ENCODE measurements around the gene TMEM72. TPM values are rescaled to one million over a fixed set of nuclear protein-coding genes. Genes with fewer than 3 reads are reported as not detected.

TMEM72 gene
- total and polyA plus RNA-seq, 5 donors from 2014 or later = not detected

DNA sequence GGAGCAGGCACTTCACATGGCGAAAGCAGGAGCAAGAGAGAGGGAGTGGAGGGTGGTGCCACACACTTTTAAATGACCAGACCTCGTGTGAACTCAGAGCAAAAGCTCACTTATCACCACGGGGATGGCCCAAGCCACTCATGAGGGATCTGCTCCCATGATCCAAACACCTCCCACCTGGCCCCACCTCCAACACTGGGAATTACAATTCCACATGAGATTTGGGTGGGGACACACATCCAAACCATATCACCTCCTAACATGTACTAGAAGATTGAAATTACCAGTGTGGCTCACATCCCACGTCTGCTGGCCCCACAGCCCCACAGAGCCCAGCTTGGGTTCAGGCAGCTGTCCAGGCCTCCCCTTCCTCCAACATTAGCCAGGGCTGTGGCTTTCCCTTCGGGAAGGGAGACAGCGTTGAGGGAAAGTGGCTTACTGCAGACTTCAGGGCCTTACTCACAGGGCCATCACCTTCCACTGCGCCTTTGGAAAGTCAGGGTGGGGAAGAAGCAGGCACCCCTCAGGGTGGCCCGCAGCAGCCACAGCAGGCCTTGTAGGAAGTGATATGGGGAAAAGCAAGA is 59.8 kb downstream of the TMEM72 start:
- no peaks in the 10 kb centered on the region for H3K36me3 ChIP-seq (ENCODE audit: control insufficient read depth, insufficient read depth, low read length)
- peaks cover 10% of the 10 kb centered on the region for H3K4me1 ChIP-seq (ENCODE audit: control insufficient read depth, insufficient read depth, low read length, poor library complexity, severe bottlenecking)
- peak overlapping the region in 1 of 3 donors; percentile 93 for H3K27ac Mint-ChIP-seq
- no peak overlapping the region for H3K4me3 ChIP-seq (ENCODE audit: low read depth, low read length)
- no peak for DNase-seq
- no peaks in the 10 kb centered on the region for H3K27me3 Mint-ChIP-seq
- H3K36me3 Mint-ChIP-seq = no peaks in the 10 kb centered on the region
- no peak overlapping the region for H3K4me3 Mint-ChIP-seq
- no peaks in the 10 kb centered on the region for H3K9me3 Mint-ChIP-seq
- H3K27ac ChIP-seq (ENCODE audit: insufficient read depth, low read length, poor library complexity, severe bottlenecking) = no peak overlapping the region
- no peaks in the 10 kb centered on the region for H3K27me3 ChIP-seq (ENCODE audit: control insufficient read depth, insufficient read depth, low read length)
- no peak for ATAC-seq (ENCODE audit: low read depth in 2 of 2)
- H3K9me3 ChIP-seq (ENCODE audit: control insufficient read depth in 2 of 2, low read length in 2 of 2) = no peaks in the 10 kb centered on the region
- H3K4me1 Mint-ChIP-seq = peaks cover 5 to 29% (median 9%) of the 10 kb centered on the region in 4 donors

GRCh38 chr10:44971434-44971833 is 60.3 kb downstream of the TMEM72 start:
- H3K27me3 ChIP-seq (ENCODE audit: control insufficient read depth, insufficient read depth, low read length) = no peaks in the 10 kb centered on the region
- Mint-ChIP-seq H3K4me3 (no peak overlapping the region), H3K4me1 (peaks cover 5 to 29% (median 9%) of the 10 kb centered on the region in 4 donors), H3K27me3 (no peaks in the 10 kb centered on the region), H3K9me3 (no peaks in the 10 kb centered on the region), H3K27ac (no peak overlapping the region), H3K36me3 (no peaks in the 10 kb centered on the region)
- no peak overlapping the region for H3K4me3 ChIP-seq (ENCODE audit: low read depth, low read length)
- DNase-seq = no peak
- H3K36me3 ChIP-seq (ENCODE audit: control insufficient read depth, insufficient read depth, low read length) = no peaks in the 10 kb centered on the region
- H3K27ac ChIP-seq (ENCODE audit: insufficient read depth, low read length, poor library complexity, severe bottlenecking) = no peak overlapping the region
- H3K9me3 ChIP-seq (ENCODE audit: control insufficient read depth in 2 of 2, low read length in 2 of 2) = no peaks in the 10 kb centered on the region
- peaks cover 10% of the 10 kb centered on the region for H3K4me1 ChIP-seq (ENCODE audit: control insufficient read depth, insufficient read depth, low read length, poor library complexity, severe bottlenecking)
- no peak for ATAC-seq (ENCODE audit: low read depth in 2 of 2)

DNA sequence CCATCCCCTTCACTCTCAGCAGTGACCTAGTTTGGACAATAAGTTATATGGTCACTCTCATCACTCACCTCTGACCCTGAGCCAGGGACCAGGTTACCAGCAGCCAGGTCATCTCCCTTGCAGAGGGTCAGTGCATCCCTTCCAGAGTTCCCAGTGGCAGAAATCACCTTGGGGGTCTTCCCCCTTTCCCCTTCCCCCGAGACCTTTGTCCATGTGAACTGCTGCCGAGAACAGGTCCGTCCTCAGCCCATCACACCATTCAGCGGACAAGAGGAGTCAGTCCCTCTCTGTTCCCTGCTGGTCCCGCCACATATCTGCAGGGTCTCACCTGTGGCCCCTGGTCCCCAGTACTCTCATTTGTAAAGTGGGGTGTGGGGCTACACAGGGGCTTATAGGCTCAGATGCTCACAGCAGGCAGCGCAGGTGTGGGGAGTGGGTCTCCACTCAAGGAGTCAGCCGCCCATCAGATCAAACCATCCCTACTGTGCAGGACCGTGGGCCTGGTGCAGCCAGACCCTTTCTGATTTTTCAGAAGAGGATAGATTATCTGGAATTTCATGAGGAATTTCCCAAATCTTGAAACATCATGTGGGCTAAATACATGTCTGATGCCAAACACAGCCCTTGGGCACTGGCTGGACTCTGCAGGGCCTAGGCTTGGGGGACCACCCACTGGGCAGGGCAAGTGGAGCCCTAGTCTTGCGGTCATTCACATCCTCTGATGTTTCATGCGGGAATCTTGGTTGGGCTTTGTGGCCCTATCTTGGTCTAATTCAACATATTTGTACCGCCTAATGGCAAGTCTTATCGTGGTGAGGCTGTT is 61.0 kb downstream of the TMEM72 start:
- peak overlapping the region in 1 of 3 donors; percentile 38 for H3K27ac Mint-ChIP-seq
- H3K36me3 ChIP-seq (ENCODE audit: control insufficient read depth, insufficient read depth, low read length) = no peaks in the 10 kb centered on the region
- DNase-seq (no peak), ATAC-seq (ENCODE audit: low read depth in 2 of 2) (no peak)
- H3K27me3 Mint-ChIP-seq = peaks cover 3% of the 10 kb centered on the region
- no peaks in the 10 kb centered on the region for H3K9me3 ChIP-seq (ENCODE audit: control insufficient read depth in 2 of 2, low read length in 2 of 2)
- H3K4me3 Mint-ChIP-seq = no peak overlapping the region
- no peak overlapping the region for H3K27ac ChIP-seq (ENCODE audit: insufficient read depth, low read length, poor library complexity, severe bottlenecking)
- H3K9me3 Mint-ChIP-seq = no peaks in the 10 kb centered on the region
- H3K4me1 Mint-ChIP-seq = peaks cover 5 to 29% (median 9%) of the 10 kb centered on the region in 4 donors
- peaks cover 10% of the 10 kb centered on the region for H3K4me1 ChIP-seq (ENCODE audit: control insufficient read depth, insufficient read depth, low read length, poor library complexity, severe bottlenecking)
- no peak overlapping the region for H3K4me3 ChIP-seq (ENCODE audit: low read depth, low read length)
- no peaks in the 10 kb centered on the region for H3K36me3 Mint-ChIP-seq
- no peaks in the 10 kb centered on the region for H3K27me3 ChIP-seq (ENCODE audit: control insufficient read depth, insufficient read depth, low read length)

GRCh38 chr10:44972874-44973306 is 61.8 kb downstream of the TMEM72 start:
- DNase-seq = no peak
- Mint-ChIP-seq H3K36me3 (no peaks in the 10 kb centered on the region), H3K27ac (no peak overlapping the region), H3K4me1 (peaks cover 5 to 26% (median 9%) of the 10 kb centered on the region in 4 donors), H3K4me3 (no peak overlapping the region), H3K27me3 (peaks cover 5% of the 10 kb centered on the region), H3K9me3 (no peaks in the 10 kb centered on the region)
- Histone ChIP-seq H3K27ac (ENCODE audit: insufficient read depth, low read length, poor library complexity, severe bottlenecking) (no peak overlapping the region), H3K4me3 (ENCODE audit: low read depth, low read length) (no peak overlapping the region), H3K9me3 (ENCODE audit: control insufficient read depth in 2 of 2, low read length in 2 of 2) (no peaks in the 10 kb centered on the region), H3K27me3 (ENCODE audit: control insufficient read depth, insufficient read depth, low read length) (no peaks in the 10 kb centered on the region), H3K36me3 (ENCODE audit: control insufficient read depth, insufficient read depth, low read length) (no peaks in the 10 kb centered on the region), H3K4me1 (ENCODE audit: control insufficient read depth, insufficient read depth, low read length, poor library complexity, severe bottlenecking) (peaks cover 10% of the 10 kb centered on the region)
- no peak for ATAC-seq (ENCODE audit: low read depth in 2 of 2)

DNA sequence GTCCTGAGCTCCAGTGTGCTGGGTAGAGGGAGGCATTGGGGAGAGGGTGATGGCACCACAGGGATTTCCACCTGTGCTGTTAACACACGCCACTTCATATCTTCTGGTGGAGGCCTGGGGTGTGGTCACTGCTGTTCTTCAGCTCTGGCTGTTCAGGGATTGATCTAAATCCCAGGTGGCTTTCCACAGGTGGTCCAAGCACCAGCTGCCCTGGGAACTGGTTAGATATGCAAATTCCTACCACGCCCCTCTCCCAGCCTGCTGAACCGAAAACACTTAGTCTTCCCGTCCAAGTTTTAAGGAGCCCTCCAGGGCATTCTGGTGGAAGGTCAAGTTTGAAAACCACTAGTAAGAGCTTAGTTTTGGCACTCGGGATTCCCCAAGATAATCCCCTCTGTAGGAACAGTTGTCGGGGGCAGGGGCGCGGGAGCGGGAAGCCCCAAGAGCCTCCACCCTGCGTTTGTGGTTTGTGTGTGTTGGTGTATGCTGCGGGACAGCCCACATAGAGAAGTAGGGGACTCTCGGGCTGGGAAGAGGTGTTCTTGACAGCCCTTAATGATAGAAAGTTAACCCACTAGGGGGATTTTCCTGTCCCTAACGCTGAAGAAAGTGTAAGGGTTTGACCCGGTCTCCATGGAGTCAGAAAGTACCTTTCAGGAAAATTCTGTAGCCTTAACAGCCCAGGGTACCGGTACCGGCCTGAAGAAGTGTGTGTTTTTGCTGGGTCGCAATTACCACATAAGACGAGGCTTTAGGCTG is 62.4 kb downstream of the TMEM72 start:
- Mint-ChIP-seq H3K4me3 (no peak overlapping the region), H3K4me1 (peaks cover 5 to 23% (median 6%) of the 10 kb centered on the region in 4 donors)
- DNase-seq = no peak

GRCh38 chr10:44974082-44974627 is 63.0 kb downstream of the TMEM72 start:
- H3K4me3 Mint-ChIP-seq = peak overlapping the region in 3 of 4 donors; percentile 70 to 88 (median 78)
- no peaks in the 10 kb centered on the region for H3K36me3 Mint-ChIP-seq
- no peaks in the 10 kb centered on the region for H3K27me3 ChIP-seq (ENCODE audit: control insufficient read depth, insufficient read depth, low read length)
- H3K27me3 Mint-ChIP-seq = peaks cover 5% of the 10 kb centered on the region
- H3K4me1 Mint-ChIP-seq = peaks cover 0 to 17% (median under 1%) of the 10 kb centered on the region in 4 donors
- peaks cover 10% of the 10 kb centered on the region for H3K4me1 ChIP-seq (ENCODE audit: control insufficient read depth, insufficient read depth, low read length, poor library complexity, severe bottlenecking)
- no peak overlapping the region for H3K27ac Mint-ChIP-seq
- no peak overlapping the region for H3K27ac ChIP-seq (ENCODE audit: insufficient read depth, low read length, poor library complexity, severe bottlenecking)
- H3K36me3 ChIP-seq (ENCODE audit: control insufficient read depth, insufficient read depth, low read length) = no peaks in the 10 kb centered on the region
- no peaks in the 10 kb centered on the region for H3K9me3 Mint-ChIP-seq
- no peaks in the 10 kb centered on the region for H3K9me3 ChIP-seq (ENCODE audit: control insufficient read depth in 2 of 2, low read length in 2 of 2)
- no peak for DNase-seq
- ATAC-seq (ENCODE audit: low read depth in 2 of 2) = no peak
- no peak overlapping the region for H3K4me3 ChIP-seq (ENCODE audit: low read depth, low read length)

More for the DNA sequence above, 62.4 kb downstream of the TMEM72 start:
- peaks cover 10% of the 10 kb centered on the region for H3K4me1 ChIP-seq (ENCODE audit: control insufficient read depth, insufficient read depth, low read length, poor library complexity, severe bottlenecking)
- Mint-ChIP-seq H3K27me3 (peaks cover 5% of the 10 kb centered on the region), H3K27ac (no peak overlapping the region), H3K36me3 (no peaks in the 10 kb centered on the region), H3K9me3 (no peaks in the 10 kb centered on the region)
- no peaks in the 10 kb centered on the region for H3K9me3 ChIP-seq (ENCODE audit: control insufficient read depth in 2 of 2, low read length in 2 of 2)
- no peaks in the 10 kb centered on the region for H3K27me3 ChIP-seq (ENCODE audit: control insufficient read depth, insufficient read depth, low read length)
- no peak for ATAC-seq (ENCODE audit: low read depth in 2 of 2)
- no peaks in the 10 kb centered on the region for H3K36me3 ChIP-seq (ENCODE audit: control insufficient read depth, insufficient read depth, low read length)
- H3K4me3 ChIP-seq (ENCODE audit: low read depth, low read length) = no peak overlapping the region
- H3K27ac ChIP-seq (ENCODE audit: insufficient read depth, low read length, poor library complexity, severe bottlenecking) = no peak overlapping the region

- Mint-ChIP-seq H3K27me3 (peaks cover 5% of the 10 kb centered on the region), H3K27ac (peak overlapping the region in 1 of 3 donors; percentile 84), H3K9me3 (no peaks in the 10 kb centered on the region), H3K4me3 (peak overlapping the region; percentile 69 to 88 (median 74)), H3K4me1 (peaks cover 0 to 17% (median 0%) of the 10 kb centered on the region in 4 donors), H3K36me3 (no peaks in the 10 kb centered on the region)
- peak overlapping the region; percentile 77 for H3K4me3 ChIP-seq (ENCODE audit: low read depth, low read length)
- peaks cover 10% of the 10 kb centered on the region for H3K4me1 ChIP-seq (ENCODE audit: control insufficient read depth, insufficient read depth, low read length, poor library complexity, severe bottlenecking)
- H3K27ac ChIP-seq (ENCODE audit: insufficient read depth, low read length, poor library complexity, severe bottlenecking) = no peak overlapping the region
- no peaks in the 10 kb centered on the region for H3K27me3 ChIP-seq (ENCODE audit: control insufficient read depth, insufficient read depth, low read length)
- no peaks in the 10 kb centered on the region for H3K9me3 ChIP-seq (ENCODE audit: control insufficient read depth in 2 of 2, low read length in 2 of 2)
- ATAC-seq (ENCODE audit: low read depth in 2 of 2) (peak; percentile 84 to 85), DNase-seq (peak; percentile 37 to 64 (median 56))
- no peaks in the 10 kb centered on the region for H3K36me3 ChIP-seq (ENCODE audit: control insufficient read depth, insufficient read depth, low read length)
Observed at GRCh38 chr10:44974628-44975430, 63.7 kb downstream of the TMEM72 start.
